ENCODE results near the gene ARL6IP4. TPM values are rescaled to one million over a fixed set of nuclear protein-coding genes. Genes with fewer than 3 reads are reported as not detected.

Gene ARL6IP4
- total RNA-seq, 2 donors from 2014 or later: 112 to 160 TPM

DNA sequence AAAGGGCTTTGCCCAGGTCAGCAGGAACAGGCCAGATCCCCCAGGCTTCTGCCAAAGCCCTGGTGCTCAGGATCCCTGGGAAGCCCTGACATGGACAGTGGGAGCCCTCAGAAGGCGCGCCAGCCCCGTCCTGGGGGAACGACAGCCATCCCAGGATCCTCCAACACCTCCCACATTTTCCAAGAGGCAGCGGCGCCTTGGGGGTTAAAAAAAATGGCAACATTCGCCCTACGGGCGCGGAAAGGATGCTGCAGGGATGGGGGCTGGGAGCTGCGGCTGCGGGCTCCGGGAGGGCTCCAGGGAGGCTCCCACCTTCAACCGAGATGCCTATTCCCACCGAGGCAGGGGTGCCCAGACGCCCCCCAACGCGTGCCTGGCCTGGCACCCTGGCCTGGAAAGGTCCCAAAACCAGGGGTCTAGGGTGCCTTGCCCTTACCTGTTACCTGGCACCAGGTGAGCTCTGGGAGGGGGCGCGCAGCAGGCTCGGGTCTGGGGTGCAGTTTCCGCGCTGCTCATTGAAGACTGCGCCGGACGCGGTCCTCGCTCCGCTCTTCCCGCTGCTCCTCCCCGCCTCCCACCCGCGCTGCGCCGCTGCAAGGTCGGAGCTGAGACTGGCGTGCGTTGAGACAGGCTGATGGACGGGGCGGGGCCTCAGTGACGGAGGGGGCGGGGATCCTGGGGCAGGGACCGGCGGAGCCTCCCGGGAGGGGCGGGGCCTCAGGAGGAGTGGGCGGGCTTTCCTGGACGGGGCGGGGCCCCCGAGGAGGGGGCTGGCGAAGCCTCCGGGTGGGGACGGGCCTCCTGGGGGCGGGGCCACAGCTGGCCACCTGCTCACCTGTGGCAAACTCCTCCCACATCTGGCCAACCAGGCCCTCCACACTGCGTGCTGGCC lies 14.4 kb upstream of the ARL6IP4 start, which contains the start of gene ABCB9:
Gene ABCB9, minus strand, starts transcription at position 613 of the 892 bp plus-strand sequence. CDS start 6,228 bp downstream, outside the sequence.
- H3K9me3 Mint-ChIP-seq: no peaks in the 10 kb centered on the region
- H3K27ac Mint-ChIP-seq: no peak within 1 kb of the TSS
- H3K4me1 Mint-ChIP-seq: no peaks in the 10 kb centered on the region
- ATAC-seq (replicated peaks): peak; percentile 99
- peak within 1 kb of the TSS; percentile 62 for H3K4me3 Mint-ChIP-seq
- H3K27me3 Mint-ChIP-seq: no peaks in the 10 kb centered on the region
- no peaks in the 10 kb centered on the region for H3K36me3 Mint-ChIP-seq (ENCODE audit: low read depth)

- Mint-ChIP-seq H3K27me3 (no peaks in the 10 kb centered on the region), H3K4me3 (peak overlapping the region; percentile 62), H3K4me1 (no peaks in the 10 kb centered on the region), H3K27ac (no peak overlapping the region), H3K9me3 (no peaks in the 10 kb centered on the region), H3K36me3 (ENCODE audit: low read depth) (no peaks in the 10 kb centered on the region)
- no peak for ATAC-seq (replicated peaks)
These were observed 13.5 kb upstream of the ARL6IP4 start for GRCh38 chr12:122966743-122967550.

GRCh38 chr12:122968104-122968503 lies 12.4 kb upstream of the ARL6IP4 start:
- no peak for ATAC-seq (replicated peaks)
- H3K36me3 Mint-ChIP-seq (ENCODE audit: low read depth): no peaks in the 10 kb centered on the region
- no peak overlapping the region for H3K27ac Mint-ChIP-seq
- no peaks in the 10 kb centered on the region for H3K4me1 Mint-ChIP-seq
- no peaks in the 10 kb centered on the region for H3K27me3 Mint-ChIP-seq
- H3K9me3 Mint-ChIP-seq: no peaks in the 10 kb centered on the region
- H3K4me3 Mint-ChIP-seq: no peak overlapping the region

GRCh38 chr12:122969676-122970075 lies 10.8 kb upstream of the ARL6IP4 start:
- H3K27ac Mint-ChIP-seq: no peak overlapping the region

DNA sequence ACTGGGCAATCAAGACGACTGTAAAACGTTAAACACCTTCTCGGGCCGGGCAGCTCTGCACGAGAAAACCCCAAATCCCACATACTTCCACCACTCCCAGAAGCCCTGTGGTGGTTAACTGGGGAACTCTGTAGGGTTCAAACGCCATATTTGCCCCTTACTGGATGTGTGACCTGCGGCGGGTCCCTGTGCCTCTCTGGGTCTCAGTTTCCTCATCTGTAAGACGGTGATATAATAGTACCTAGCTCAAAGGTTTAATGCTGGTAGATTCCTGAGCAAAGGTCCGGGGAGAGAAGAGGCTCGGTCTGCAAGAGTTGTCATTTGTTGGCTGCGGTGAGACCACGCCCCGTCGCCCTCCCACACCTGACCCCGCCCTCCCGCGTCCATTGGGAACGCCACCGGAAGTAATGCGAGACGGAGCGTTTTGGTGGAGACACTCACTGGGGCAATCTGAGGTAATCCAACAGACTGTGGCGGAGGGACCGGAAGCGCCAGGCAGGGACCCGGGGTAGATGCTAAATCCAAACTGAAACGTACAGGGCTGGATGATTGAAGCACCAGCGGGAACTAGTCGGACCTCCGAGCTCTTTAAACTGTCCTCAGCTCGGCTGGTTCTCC lies 6.1 kb upstream of the ARL6IP4 start:
- Mint-ChIP-seq H3K9me3 (no peaks in the 10 kb centered on the region), H3K27ac (peak overlapping the region; percentile 99), H3K4me3 (peak overlapping the region; percentile 94), H3K27me3 (no peaks in the 10 kb centered on the region), H3K4me1 (peaks cover 5% of the 10 kb centered on the region), H3K36me3 (ENCODE audit: low read depth) (no peaks in the 10 kb centered on the region)
- peak; percentile 93 for ATAC-seq (replicated peaks)

More at GRCh38 chr12:122969676-122970075, 10.8 kb upstream of the ARL6IP4 start:
- no peak overlapping the region for H3K4me3 Mint-ChIP-seq
- H3K9me3 Mint-ChIP-seq: no peaks in the 10 kb centered on the region
- no peaks in the 10 kb centered on the region for H3K36me3 Mint-ChIP-seq (ENCODE audit: low read depth)
- no peaks in the 10 kb centered on the region for H3K27me3 Mint-ChIP-seq
- no peaks in the 10 kb centered on the region for H3K4me1 Mint-ChIP-seq
- ATAC-seq (replicated peaks): no peak

GRCh38 chr12:122974892-122975789 lies 5.3 kb upstream of the ARL6IP4 start, which contains the start of gene OGFOD2:
Gene OGFOD2, plus strand, starts transcription at chr12:122975244. Its CDS starts 8 bp downstream, at chr12:122975252.
- peak; percentile 85 for ATAC-seq (replicated peaks)
- H3K4me1 Mint-ChIP-seq: peaks cover 5% of the 10 kb centered on the region

GRCh38 chr12:122975790-122976647 lies 4.5 kb upstream of the ARL6IP4 start:
- Mint-ChIP-seq H3K27ac (peak overlapping the region; percentile 99), H3K36me3 (ENCODE audit: low read depth) (peaks cover 4% of the 10 kb centered on the region), H3K4me3 (peak overlapping the region; percentile 94), H3K4me1 (peaks cover 5% of the 10 kb centered on the region), H3K9me3 (no peaks in the 10 kb centered on the region), H3K27me3 (no peaks in the 10 kb centered on the region)
- ATAC-seq (replicated peaks): no peak

More at GRCh38 chr12:122974892-122975789, 5.3 kb upstream of the ARL6IP4 start, which contains the start of gene OGFOD2:
- H3K9me3 Mint-ChIP-seq: no peaks in the 10 kb centered on the region
- H3K36me3 Mint-ChIP-seq (ENCODE audit: low read depth): no peaks in the 10 kb centered on the region
- peak within 1 kb of the TSS; percentile 99 for H3K27ac Mint-ChIP-seq
- H3K27me3 Mint-ChIP-seq: no peaks in the 10 kb centered on the region
- peak within 1 kb of the TSS; percentile 94 for H3K4me3 Mint-ChIP-seq

GRCh38 chr12:122976648-122976975 lies 3.9 kb upstream of the ARL6IP4 start:
- no peak for ATAC-seq (replicated peaks)
- Mint-ChIP-seq H3K9me3 (no peaks in the 10 kb centered on the region), H3K27ac (peak overlapping the region; percentile 99), H3K27me3 (no peaks in the 10 kb centered on the region), H3K4me1 (peaks cover 5% of the 10 kb centered on the region), H3K4me3 (peak overlapping the region; percentile 94), H3K36me3 (ENCODE audit: low read depth) (peaks cover 9% of the 10 kb centered on the region)

DNA sequence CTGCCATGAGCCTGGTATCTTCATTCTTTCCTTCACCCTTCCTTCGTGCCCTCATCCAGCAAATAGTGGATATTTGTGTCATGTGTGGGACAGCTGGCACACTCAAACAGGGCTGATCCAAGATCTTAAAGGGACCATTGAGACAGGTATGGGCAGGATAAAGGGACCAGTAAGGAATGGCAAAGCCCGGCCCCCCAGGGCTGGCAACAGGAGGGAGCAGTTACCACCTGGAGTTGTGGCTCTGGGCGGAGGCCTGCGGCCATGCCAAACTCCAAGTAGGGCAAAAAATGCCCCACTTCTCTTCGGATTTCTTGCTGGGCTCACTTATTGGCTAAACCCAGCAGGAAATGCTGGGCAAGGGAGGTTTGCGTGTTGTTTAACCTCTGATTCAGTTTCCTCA lies 3.3 kb upstream of the ARL6IP4 start:
- H3K36me3 Mint-ChIP-seq (ENCODE audit: low read depth): peaks cover 15% of the 10 kb centered on the region
- no peaks in the 10 kb centered on the region for H3K27me3 Mint-ChIP-seq
- H3K4me1 Mint-ChIP-seq: peaks cover 5% of the 10 kb centered on the region
- no peaks in the 10 kb centered on the region for H3K9me3 Mint-ChIP-seq
- H3K4me3 Mint-ChIP-seq: peak overlapping the region; percentile 94
- no peak overlapping the region for H3K27ac Mint-ChIP-seq
- no peak for ATAC-seq (replicated peaks)

DNA sequence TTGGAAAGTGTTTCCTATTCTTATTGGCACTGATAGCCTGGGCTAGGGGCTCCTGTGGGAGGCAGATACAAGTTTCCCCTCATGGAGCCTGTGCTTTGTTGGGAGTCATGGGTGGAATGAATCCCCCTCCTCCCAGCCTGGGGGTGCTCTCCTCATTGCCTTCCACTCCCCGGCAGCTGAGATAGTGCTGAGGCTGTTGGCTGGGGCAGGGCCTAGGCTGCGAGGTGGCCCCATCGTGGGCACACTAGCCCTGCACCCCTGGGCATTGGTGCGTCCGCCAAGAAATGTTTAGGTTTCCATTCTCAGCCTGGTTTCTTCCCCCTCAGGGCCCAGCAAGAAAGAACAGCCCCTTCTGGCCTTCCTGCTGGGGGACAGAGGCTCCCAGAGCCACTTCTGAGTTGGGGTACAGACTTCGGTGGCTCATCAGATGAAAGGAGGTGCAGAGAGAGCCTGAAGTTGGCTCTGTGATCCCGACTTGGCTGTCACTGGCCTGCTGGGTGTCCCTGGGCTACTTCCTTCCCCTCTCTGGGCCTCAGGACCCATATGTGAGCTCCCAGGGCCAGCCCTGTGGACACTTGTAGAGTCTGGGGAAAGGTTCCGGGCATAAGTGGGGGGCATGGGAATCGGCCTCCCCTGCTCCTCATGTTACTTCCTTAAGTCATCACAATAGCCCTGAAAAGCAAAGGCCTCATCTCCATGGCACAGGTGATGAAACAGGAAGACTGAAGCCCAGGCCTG lies 2.7 kb upstream of the ARL6IP4 start:
- Mint-ChIP-seq H3K4me3 (peak overlapping the region; percentile 16), H3K27ac (peak overlapping the region; percentile 66), H3K9me3 (no peaks in the 10 kb centered on the region), H3K4me1 (peaks cover 5% of the 10 kb centered on the region), H3K27me3 (no peaks in the 10 kb centered on the region), H3K36me3 (ENCODE audit: low read depth) (peaks cover 20% of the 10 kb centered on the region)
- ATAC-seq (replicated peaks): no peak

GRCh38 chr12:122978507-122978955 lies 1.9 kb upstream of the ARL6IP4 start:
- H3K36me3 Mint-ChIP-seq (ENCODE audit: low read depth): peaks cover 27% of the 10 kb centered on the region
- no peaks in the 10 kb centered on the region for H3K27me3 Mint-ChIP-seq
- no peak for ATAC-seq (replicated peaks)
- H3K27ac Mint-ChIP-seq: peak overlapping the region; percentile 66
- peak overlapping the region; percentile 16 for H3K4me3 Mint-ChIP-seq
- H3K9me3 Mint-ChIP-seq: no peaks in the 10 kb centered on the region
- peaks cover 10% of the 10 kb centered on the region for H3K4me1 Mint-ChIP-seq

Measured in activated T-helper 17 cell treated with anti-CD3 and anti-CD28 coated beads, Interleukin-2, amount 50 U/mL, for 72 hours (primary cell).